ENCODE results near the gene ZNF593.

Gene ZNF593

DNA sequence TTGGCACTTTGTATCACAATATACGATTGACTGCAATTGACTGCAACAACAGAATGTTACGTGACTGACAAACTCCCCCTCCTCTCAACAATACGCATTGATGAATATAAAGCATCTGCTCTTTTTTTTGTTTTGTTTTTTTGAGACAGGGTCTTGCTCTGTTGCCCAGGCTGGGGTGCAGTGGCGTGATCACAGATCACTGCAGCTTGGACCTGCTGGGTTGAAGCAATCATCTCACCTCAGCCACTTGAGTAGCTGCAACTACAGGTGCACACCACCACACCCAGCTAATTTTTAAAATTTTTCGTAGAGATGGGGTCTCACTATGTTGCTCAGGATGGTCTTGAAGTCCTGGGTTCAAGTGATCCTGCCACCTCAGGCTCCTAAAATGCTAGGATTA, 43.0 kb downstream of the ZNF593 start:
- TF ChIP-seq, protein P1, sequence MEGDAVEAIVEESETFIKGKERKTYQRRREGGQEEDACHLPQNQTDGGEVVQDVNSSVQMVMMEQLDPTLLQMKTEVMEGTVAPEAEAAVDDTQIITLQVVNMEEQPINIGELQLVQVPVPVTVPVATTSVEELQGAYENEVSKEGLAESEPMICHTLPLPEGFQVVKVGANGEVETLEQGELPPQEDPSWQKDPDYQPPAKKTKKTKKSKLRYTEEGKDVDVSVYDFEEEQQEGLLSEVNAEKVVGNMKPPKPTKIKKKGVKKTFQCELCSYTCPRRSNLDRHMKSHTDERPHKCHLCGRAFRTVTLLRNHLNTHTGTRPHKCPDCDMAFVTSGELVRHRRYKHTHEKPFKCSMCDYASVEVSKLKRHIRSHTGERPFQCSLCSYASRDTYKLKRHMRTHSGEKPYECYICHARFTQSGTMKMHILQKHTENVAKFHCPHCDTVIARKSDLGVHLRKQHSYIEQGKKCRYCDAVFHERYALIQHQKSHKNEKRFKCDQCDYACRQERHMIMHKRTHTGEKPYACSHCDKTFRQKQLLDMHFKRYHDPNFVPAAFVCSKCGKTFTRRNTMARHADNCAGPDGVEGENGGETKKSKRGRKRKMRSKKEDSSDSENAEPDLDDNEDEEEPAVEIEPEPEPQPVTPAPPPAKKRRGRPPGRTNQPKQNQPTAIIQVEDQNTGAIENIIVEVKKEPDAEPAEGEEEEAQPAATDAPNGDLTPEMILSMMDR (IDR thresholded peaks at IDR 0.05; ENCODE audit: insufficient read depth, missing control alignments) = no peak
- DNase-seq (ENCODE audit: insufficient read length, low spot score) = no peak
- FAIRE-seq = no peak

DNA sequence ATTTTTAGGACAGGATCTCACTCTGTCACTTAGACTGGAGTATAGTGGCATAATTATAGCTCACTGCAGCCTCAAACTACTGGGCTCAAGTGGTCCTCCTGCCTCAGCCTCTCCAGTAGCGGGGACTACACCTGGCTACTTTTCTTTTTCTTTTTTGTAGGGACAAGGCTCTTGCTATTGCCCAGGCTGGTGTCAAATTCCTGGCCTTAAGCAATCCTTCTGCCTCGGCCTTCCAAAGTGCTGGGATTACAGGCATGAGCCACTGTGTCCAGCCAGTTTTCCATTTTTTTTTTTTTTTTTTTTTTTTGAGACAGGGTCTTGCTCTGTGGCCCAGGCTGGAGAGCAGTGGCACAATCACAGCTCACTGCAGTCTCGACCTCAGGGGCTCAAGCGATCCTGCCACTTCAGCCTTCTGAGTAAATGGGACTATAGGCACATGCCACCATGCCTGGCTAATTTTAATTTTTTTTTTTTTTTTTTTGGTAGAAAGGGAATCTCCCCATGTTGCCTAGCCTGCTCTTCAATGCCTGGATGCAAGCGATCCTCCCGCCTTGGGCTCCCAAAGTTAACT, 43.7 kb downstream of the ZNF593 start:
- TF ChIP-seq, protein P1 (IDR thresholded peaks at IDR 0.05; ENCODE audit: insufficient read depth, missing control alignments) = no peak
- DNase-seq (ENCODE audit: insufficient read length, low spot score) = no peak
- FAIRE-seq = no peak

DNA sequence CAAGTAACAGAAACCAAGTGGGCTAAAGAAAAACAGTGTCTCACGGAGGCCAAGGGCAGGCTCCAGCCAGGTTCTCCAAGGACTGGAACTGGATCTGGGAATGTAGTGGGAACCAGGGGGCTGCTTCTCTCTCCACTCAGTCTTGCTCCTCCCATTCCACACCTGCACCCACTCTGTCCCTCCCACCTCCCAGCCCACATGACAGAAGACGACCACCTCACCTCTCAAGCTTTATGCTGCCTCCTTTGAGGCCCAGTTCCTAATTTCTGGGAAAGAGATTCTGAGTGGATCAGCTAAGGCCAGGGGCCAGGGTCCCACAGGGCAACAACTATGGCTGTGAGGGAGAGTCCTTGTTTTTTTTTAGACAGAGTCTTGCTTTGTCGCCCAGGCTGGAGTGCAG, 45.5 kb downstream of the ZNF593 start:
- no peak for DNase-seq (ENCODE audit: insufficient read length, low spot score)
- TF ChIP-seq, protein P1 (IDR thresholded peaks at IDR 0.05; ENCODE audit: insufficient read depth, missing control alignments) = no peak
- no peak for FAIRE-seq

DNA sequence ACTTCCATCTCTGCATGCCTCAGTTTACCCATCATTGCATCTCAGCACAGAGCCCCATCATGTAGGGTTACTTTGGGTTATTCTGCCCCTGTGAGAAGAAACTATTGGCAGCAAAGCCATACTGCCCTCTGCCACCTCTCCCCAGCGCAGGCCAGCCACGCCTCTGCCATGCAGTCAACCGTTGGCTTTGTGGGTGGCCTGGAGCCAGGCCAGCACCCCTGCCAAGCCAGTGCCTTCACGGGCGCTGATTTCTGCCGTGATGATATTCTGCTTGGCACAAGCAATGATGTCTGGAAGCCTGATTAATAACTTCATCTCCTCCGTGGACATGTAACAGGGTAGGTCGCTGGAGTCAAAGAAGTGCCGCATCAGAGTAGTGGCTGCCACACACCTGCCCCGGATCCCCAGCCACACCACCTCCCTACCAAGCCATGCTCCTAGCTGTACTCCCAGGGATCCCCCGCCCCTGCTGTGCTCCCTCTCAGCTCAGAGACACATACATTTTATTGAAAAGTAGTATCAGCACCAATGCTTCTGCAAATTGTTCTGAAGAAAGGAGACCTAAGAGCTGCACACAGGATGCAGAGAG, 49.3 kb downstream of the ZNF593 start:
- DNase-seq (ENCODE audit: insufficient read length, low spot score) (no peak), FAIRE-seq (no peak)
- TF ChIP-seq, protein P1 (IDR thresholded peaks at IDR 0.05; ENCODE audit: insufficient read depth, missing control alignments) = no peak

All from D721Med (cell line).